Testis (tissue), 2 donors: ENCODE results near the gene SNX13.

Source experiments
- POLR2A ChIP-seq: fragments of 450-650 bp; IDR thresholded peaks from one replicate; pipeline ENCODE4 v1.6.1; 2017; ENCODE audit warnings: antibody characterized with exemption, mild to moderate bottlenecking, moderate library complexity
- TF ChIP-seq, protein P1 (sequence below), 3 experiments: fragments of 450-650 bp in 2 of 3; fragments of 200-600 bp in 1 of 3; sonication (generic) in 1 of 3; IDR thresholded peaks; one replicate each; pipeline ENCODE4 v1.5.1; 2016 to 2019; ENCODE audit warnings: antibody characterized with exemption in 3 of 3, mild to moderate bottlenecking in 2 of 3, moderate library complexity in 1 of 3

DNA sequence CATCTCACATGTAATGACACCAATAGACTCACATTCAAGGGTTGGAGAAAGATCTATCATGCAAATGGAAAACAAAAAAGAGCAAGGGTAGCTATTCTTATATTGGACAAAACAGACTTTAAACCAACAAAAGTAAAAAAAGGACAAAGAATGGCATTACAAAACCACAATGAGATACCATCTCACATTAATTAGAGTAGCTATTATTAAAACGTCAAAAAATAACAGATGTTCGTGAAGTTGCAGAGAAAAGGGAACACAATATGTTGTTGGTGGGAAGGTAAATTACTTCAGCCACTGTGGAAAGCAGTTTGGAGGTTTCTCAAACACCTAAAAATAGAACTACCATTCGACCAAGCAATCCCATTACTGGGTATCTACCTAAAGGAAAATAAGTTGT lies 197.0 kb downstream of the SNX13 start:
- TF ChIP-seq, protein P1, sequence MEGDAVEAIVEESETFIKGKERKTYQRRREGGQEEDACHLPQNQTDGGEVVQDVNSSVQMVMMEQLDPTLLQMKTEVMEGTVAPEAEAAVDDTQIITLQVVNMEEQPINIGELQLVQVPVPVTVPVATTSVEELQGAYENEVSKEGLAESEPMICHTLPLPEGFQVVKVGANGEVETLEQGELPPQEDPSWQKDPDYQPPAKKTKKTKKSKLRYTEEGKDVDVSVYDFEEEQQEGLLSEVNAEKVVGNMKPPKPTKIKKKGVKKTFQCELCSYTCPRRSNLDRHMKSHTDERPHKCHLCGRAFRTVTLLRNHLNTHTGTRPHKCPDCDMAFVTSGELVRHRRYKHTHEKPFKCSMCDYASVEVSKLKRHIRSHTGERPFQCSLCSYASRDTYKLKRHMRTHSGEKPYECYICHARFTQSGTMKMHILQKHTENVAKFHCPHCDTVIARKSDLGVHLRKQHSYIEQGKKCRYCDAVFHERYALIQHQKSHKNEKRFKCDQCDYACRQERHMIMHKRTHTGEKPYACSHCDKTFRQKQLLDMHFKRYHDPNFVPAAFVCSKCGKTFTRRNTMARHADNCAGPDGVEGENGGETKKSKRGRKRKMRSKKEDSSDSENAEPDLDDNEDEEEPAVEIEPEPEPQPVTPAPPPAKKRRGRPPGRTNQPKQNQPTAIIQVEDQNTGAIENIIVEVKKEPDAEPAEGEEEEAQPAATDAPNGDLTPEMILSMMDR (IDR thresholded peaks at IDR 0.05) = no peak
- no peak for TF ChIP-seq POLR2A
